Activated CD8-positive, alpha-beta memory T cell treated with anti-CD3 and anti-CD28 coated beads for 4 hours (primary cell): Measurements from ENCODE around the gene RBM20.

Source experiments
- DNase-seq, 2 donors: peaks; one replicate each; pipeline ENCODE4 v3.0.0-alpha.2; 2020; ENCODE audit warnings: low read depth in 2 of 2

RBM20 gene

GRCh38 chr10:110810625-110811024 lies 166.5 kb downstream of the RBM20 start:
- DNase-seq = no peak

GRCh38 chr10:110811791-110812581 lies 167.8 kb downstream of the RBM20 start:
- no peak for DNase-seq

- DNase-seq = no peak
Observed at GRCh38 chr10:110812583-110812982, 168.4 kb downstream of the RBM20 start.

GRCh38 chr10:110813743-110814472 lies 169.8 kb downstream of the RBM20 start:
- DNase-seq = no peak

GRCh38 chr10:110815354-110816004 lies 171.3 kb downstream of the RBM20 start:
- no peak for DNase-seq

- DNase-seq = no peak
Observed at GRCh38 chr10:110817614-110818013, 173.5 kb downstream of the RBM20 start.

- DNase-seq = no peak
Observed at GRCh38 chr10:110818311-110819256, 174.4 kb downstream of the RBM20 start.

GRCh38 chr10:110820321-110820814 lies 176.2 kb downstream of the RBM20 start:
- no peak for DNase-seq

GRCh38 chr10:110821508-110821907 lies 177.4 kb downstream of the RBM20 start:
- no peak for DNase-seq

GRCh38 chr10:110822035-110822711 lies 178.0 kb downstream of the RBM20 start:
- DNase-seq = no peak

- DNase-seq = no peak
Observed at GRCh38 chr10:110822712-110823311, 178.7 kb downstream of the RBM20 start.

- no peak for DNase-seq
Observed at GRCh38 chr10:110824152-110824441, 180.0 kb downstream of the RBM20 start.

GRCh38 chr10:110824660-110825059 lies 180.5 kb downstream of the RBM20 start:
- no peak for DNase-seq

GRCh38 chr10:110825508-110825907 lies 181.4 kb downstream of the RBM20 start:
- DNase-seq = no peak

GRCh38 chr10:110827410-110827809 lies 183.3 kb downstream of the RBM20 start:
- no peak for DNase-seq

- no peak for DNase-seq
Observed at GRCh38 chr10:110827875-110828274, 183.7 kb downstream of the RBM20 start.

- no peak for DNase-seq
Observed at GRCh38 chr10:110828525-110828924, 184.4 kb downstream of the RBM20 start.

- DNase-seq = no peak
Observed at GRCh38 chr10:110829721-110830410, 185.7 kb downstream of the RBM20 start.

GRCh38 chr10:110833234-110833940 lies 189.3 kb downstream of the RBM20 start:
- no peak for DNase-seq
